SH-SY5Y (cell line): Measurements from ENCODE around the gene TM6SF1.

Source experiments
- GATA2 ChIP-seq: IDR thresholded peaks from 2 replicates; pipeline ENCODE4 v1.6.1; 2011; ENCODE audit warnings: mild to moderate bottlenecking, low read depth, low read length
- GATA3 ChIP-seq: IDR thresholded peaks from 2 replicates; pipeline ENCODE4 v1.6.1; 2011; ENCODE audit warnings: low read depth, mild to moderate bottlenecking, low read length, moderate library complexity

DNA sequence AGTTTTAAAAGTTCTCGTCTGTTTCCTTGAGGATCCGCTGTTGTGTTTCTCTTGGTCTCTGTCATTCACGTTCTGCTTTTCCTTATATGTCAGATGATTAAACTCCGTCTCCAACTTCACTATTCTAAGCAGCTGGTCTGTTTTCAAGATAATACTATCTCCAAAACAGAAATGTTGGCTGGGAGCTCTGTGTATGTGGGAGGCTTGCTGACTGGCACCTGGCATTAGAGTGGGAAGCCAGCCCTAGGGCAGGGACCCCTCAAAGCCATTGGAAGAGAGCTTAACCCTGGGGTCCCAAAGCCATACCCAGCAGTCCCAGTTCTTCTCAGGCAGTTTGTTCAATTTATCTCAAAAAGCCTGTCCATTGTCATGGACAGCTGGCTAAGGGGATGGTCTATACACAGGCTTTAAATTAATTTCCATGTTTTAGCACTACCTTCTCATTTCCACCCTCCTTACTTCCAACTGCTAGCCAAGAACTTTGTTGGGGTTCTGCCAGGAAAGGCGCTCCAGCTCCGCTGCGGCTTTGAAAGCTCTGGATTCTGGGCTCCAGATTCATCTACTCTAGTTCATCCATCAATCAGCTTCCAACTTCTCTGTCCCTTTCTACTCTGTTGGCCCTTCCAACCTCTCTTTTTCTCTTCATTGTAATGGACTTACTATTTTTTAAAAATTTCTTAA is 49.6 kb upstream of the TM6SF1 start:
- TF ChIP-seq GATA2 (no peak), GATA3 (no peak)
